Measurements from ENCODE around the gene CDRT4.

CDRT4 gene

DNA sequence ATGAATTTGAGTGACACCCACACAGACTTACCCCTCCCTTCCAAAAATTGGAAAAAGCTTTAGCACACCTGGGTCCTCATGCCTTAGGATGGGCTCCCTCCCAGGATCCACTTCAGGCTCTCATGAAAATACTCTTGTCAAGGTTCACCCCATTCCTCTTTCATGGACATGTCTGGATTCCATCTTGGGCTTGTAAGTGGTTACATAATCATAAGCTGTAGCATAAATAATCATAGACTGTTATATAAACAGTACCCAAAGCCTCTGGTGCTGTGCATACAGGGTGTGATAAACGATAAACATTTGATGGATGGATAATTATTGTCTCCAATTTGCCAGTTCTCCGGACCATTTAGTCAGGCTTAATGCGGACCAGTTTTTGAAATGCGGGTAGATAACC is 72.3 kb downstream of the CDRT4 start:
- DNase-seq (ENCODE audit: low spot score in 2 of 2) (no peak), ATAC-seq (ENCODE audit: low read depth) (no peak)
- no peaks in the 10 kb centered on the region for H3K9me3 Mint-ChIP-seq
- no peak overlapping the region for H3K27ac Mint-ChIP-seq
- no peaks in the 10 kb centered on the region for H3K4me1 Mint-ChIP-seq
- no peak overlapping the region for H3K4me3 Mint-ChIP-seq
- H3K36me3 Mint-ChIP-seq, result no peaks in the 10 kb centered on the region
- H3K27me3 Mint-ChIP-seq, result peaks cover 8% of the 10 kb centered on the region

DNA sequence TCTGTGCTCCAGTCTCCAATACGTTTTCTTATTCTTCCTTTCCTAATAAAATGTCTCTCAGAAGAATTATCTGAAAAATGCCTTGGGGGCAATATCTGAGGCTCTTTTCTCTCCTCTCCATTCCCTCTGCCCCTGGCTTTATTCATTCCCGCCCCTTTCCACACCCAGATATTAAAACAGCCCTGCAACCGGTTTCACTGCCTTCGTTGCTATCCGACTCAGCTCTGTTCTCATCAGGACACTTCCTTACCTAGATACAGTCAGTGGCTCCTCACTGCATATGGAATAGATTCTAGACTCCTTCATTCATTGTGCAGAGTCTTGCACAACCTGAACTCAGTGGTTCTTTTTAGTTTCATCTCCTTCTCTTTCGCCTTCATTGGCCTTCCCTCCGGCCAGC is 74.0 kb downstream of the CDRT4 start:
- no peaks in the 10 kb centered on the region for H3K4me1 Mint-ChIP-seq
- DNase-seq (ENCODE audit: low spot score in 2 of 2) (no peak), ATAC-seq (ENCODE audit: low read depth) (no peak)
- H3K36me3 Mint-ChIP-seq, result no peaks in the 10 kb centered on the region
- no peaks in the 10 kb centered on the region for H3K9me3 Mint-ChIP-seq
- peaks cover 10% of the 10 kb centered on the region for H3K27me3 Mint-ChIP-seq
- H3K27ac Mint-ChIP-seq, result no peak overlapping the region
- no peak overlapping the region for H3K4me3 Mint-ChIP-seq

GRCh38 chr17:15392326-15392741 is 75.1 kb downstream of the CDRT4 start:
- Mint-ChIP-seq H3K27ac (no peak overlapping the region), H3K36me3 (no peaks in the 10 kb centered on the region), H3K4me3 (no peak overlapping the region), H3K27me3 (peaks cover 7% of the 10 kb centered on the region), H3K4me1 (no peaks in the 10 kb centered on the region), H3K9me3 (no peaks in the 10 kb centered on the region)
- DNase-seq (ENCODE audit: low spot score in 2 of 2) (no peak), ATAC-seq (ENCODE audit: low read depth) (no peak)

DNA sequence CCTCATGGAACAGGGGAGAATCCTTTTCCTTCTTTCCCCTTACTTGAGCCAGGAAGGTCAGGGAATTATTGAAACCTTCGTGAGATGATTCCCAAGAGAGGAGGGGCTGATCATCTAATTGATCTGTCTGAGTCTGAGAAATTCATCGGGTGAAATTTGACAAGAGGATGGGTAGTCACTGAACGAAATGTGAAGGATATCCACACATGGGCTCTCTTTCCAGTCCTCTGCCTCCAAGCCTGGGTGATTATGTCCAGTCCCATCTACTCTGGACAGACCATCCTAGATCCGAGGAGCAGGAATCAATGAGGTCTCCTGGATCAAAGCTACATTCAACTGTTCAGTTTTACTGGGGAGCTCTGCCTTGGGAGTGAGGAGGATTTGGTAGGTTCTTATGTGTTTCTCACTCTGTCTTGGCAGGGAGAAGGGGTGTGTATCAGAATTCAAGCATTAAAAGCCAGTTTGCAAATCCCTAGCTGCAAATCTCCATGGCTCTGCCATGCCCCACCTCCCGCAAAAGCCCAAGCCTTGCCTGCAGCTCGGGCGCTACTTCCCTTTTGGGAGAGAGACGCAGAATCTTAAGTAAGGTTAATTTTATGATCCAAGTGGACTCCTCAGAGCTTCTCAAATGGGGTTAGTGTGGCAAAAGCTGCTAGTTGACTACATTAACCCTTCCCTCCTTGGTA is 78.9 kb downstream of the CDRT4 start:
- ATAC-seq (ENCODE audit: low read depth) (no peak), DNase-seq (ENCODE audit: low spot score in 2 of 2) (no peak)
- H3K27ac Mint-ChIP-seq, result no peak overlapping the region
- peaks cover 2% of the 10 kb centered on the region for H3K9me3 Mint-ChIP-seq
- H3K4me1 Mint-ChIP-seq, result no peaks in the 10 kb centered on the region
- H3K36me3 Mint-ChIP-seq, result no peaks in the 10 kb centered on the region
- no peak overlapping the region for H3K4me3 Mint-ChIP-seq
- peaks cover 8% of the 10 kb centered on the region for H3K27me3 Mint-ChIP-seq

- H3K36me3 Mint-ChIP-seq, result no peaks in the 10 kb centered on the region
- peaks cover 2% of the 10 kb centered on the region for H3K9me3 Mint-ChIP-seq
- DNase-seq (ENCODE audit: low spot score in 2 of 2) (no peak), ATAC-seq (ENCODE audit: low read depth) (no peak)
- no peak overlapping the region for H3K4me3 Mint-ChIP-seq
- H3K4me1 Mint-ChIP-seq, result no peaks in the 10 kb centered on the region
- no peak overlapping the region for H3K27ac Mint-ChIP-seq
- peaks cover 8% of the 10 kb centered on the region for H3K27me3 Mint-ChIP-seq
These were observed 81.3 kb downstream of the CDRT4 start for GRCh38 chr17:15386083-15386482.
